Bronchial epithelial cell (primary cell): ENCODE measurements around the gene ADCY6. TPM values are rescaled to one million over a fixed set of nuclear protein-coding genes. Genes with fewer than 3 reads are reported as not detected.

Experiments
- DNase-seq: peaks from one replicate; pipeline ENCODE4 v3.0.0-alpha.2; 2010; ENCODE audit warnings: low read depth
- FAIRE-seq: peaks from 2 replicates; lab custom pipeline; 2011; peaks lifted over from hg19 to GRCh38; lab: Jason Lieb, UNC
- H3K27me3 ChIP-seq: 2 replicates; pipeline ENCODE4 v1.5.1; 2011; ENCODE audit warnings: low read length; ENCODE audit not compliant: control insufficient read depth, insufficient read depth
- H3K36me3 ChIP-seq: 2 replicates; pipeline ENCODE4 v1.5.1; 2011; ENCODE audit warnings: low read length; ENCODE audit not compliant: control insufficient read depth, insufficient read depth
- H3K4me3 ChIP-seq: 2 replicates; pipeline ENCODE4 v1.5.1; 2011; ENCODE audit warnings: mild to moderate bottlenecking, low read depth, low read length, control low read depth
- total RNA-seq: library from RNA; depleted of rRNA; stranded (reverse); fragments of >200 nt; gene quantifications from 2 replicates; pipeline ENCODE4 v1.2.1, GENCODE V29; 2014
- TF ChIP-seq, protein P1 (sequence below): IDR thresholded peaks from 2 replicates; pipeline ENCODE4 v1.5.1; 2011; ENCODE audit warnings: mild to moderate bottlenecking, moderate library complexity, low read length, control low read depth, inconsistent platforms; ENCODE audit not compliant: insufficient read depth, severe bottlenecking

Gene ADCY6
- total RNA-seq, 1 donor from 2014 or later, result 13.4 TPM

DNA sequence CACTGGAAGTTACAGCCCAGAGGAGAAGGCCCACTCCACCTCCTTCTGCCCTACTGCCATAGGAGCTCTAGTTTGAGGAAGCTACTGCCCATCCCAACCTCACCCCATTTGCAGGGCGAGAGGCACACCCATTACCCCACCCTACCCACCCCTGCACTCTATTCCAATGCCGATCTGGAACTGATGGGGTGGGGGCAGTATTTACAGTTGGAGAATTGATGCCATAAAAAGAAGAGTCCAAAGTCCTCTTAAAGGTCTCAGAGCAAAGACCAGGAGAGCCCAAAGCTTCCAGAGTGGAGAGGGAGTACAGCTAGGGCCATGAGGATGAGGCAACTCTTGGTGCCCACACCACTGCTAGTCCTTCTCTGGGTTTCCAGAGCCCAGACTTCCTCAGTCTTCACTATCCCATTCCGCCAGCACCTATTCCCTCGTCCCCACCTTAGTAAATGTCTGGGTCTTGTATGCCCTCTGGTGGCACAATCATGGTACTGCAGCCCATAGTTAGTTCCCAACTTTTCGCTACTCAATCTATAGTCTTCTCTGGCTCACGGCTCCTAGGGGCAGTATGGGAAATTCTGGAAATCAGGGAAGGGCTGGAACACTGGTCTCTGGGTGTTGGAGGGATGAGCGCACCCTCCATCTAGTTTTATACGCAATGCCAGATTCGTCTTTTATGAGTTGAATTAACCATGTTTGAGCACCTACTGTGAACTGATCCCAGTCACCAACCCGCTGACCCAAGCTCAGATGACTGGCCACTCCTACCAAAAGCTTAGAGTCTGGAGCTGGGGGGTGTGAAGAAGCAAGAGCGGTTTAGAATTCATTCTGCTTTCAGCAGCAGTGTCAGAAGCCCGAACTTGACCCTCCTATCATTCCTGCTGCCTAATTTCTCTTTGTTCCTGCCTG is 6.9 kb upstream of the ADCY6 start:
- FAIRE-seq, result peak; percentile 81
- DNase-seq, result peak; percentile 72
- TF ChIP-seq, protein P1, sequence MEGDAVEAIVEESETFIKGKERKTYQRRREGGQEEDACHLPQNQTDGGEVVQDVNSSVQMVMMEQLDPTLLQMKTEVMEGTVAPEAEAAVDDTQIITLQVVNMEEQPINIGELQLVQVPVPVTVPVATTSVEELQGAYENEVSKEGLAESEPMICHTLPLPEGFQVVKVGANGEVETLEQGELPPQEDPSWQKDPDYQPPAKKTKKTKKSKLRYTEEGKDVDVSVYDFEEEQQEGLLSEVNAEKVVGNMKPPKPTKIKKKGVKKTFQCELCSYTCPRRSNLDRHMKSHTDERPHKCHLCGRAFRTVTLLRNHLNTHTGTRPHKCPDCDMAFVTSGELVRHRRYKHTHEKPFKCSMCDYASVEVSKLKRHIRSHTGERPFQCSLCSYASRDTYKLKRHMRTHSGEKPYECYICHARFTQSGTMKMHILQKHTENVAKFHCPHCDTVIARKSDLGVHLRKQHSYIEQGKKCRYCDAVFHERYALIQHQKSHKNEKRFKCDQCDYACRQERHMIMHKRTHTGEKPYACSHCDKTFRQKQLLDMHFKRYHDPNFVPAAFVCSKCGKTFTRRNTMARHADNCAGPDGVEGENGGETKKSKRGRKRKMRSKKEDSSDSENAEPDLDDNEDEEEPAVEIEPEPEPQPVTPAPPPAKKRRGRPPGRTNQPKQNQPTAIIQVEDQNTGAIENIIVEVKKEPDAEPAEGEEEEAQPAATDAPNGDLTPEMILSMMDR, result peak; percentile 88
- H3K4me3 ChIP-seq, result no peak overlapping the region
- H3K36me3 ChIP-seq, result no peaks in the 10 kb centered on the region
- peaks cover 3% of the 10 kb centered on the region for H3K27me3 ChIP-seq

DNA sequence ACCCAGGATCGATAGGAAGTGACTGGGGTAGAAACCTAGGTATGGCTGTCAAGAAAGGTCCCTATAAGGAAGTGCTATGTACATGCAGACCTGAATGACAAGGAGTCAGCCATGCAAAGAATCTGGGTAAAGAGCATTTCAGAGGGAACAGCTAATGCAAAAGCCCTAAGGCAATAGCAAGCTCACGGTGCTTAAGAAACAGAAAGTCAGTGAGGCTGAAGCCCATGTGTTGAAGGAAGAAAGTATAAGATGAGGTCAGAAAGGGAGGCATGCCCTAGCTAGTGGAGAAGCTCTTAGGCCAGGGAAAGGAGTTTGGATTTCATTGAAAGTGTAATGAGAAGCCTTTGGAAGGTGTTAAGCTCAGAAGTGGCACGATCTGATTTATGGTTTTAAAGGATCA is 6.0 kb upstream of the ADCY6 start:
- Histone ChIP-seq H3K4me3 (no peak overlapping the region), H3K27me3 (no peaks in the 10 kb centered on the region), H3K36me3 (no peaks in the 10 kb centered on the region)
- DNase-seq (peak; percentile 96), FAIRE-seq (no peak)
- TF ChIP-seq, protein P1, result no peak

DNA sequence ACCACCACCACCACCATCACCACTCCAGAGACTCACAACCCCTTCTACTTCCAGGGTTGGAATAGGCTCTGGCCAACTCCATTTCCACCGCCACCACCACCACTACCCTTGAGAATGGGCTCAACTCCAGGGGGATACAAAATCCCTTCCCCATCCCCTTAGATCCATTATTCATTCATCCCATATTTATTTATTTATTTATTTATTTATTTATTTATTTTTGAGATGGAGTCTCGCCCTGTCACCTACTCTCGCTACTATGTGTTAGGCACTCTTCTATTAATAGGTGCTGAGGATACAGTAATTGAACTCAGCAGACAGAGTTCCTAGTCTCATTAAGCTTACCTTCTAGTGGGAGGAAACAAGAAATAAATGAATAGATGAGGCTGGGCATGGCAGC is 4.8 kb upstream of the ADCY6 start:
- DNase-seq (no peak), FAIRE-seq (no peak)

DNA sequence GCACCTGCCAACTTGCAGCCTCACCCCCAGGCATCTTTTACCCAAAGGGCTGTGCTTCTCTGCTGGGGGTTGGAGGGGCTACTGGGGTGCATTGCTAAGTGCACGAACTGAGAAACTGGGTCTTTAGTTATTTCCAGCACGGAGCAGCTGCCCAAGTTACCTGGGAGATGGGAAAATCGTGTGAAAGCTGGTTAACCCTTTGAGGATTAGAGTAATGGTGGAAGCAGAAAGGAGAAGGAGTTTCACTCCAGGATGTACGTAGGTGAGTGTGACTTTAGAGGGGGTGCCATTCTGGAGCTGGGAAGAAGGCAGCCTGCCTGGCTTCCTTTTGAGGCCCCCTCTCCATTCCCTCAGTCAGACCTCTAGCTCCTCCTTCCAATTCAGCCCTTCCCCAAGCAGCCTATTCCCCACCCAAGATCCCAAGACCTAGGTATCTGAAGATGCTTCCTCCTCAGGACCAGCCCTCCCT is 1.0 kb upstream of the ADCY6 start:
- H3K4me3 ChIP-seq, result no peak overlapping the region
- TF ChIP-seq, protein P1, result no peak
- no peaks in the 10 kb centered on the region for H3K27me3 ChIP-seq
- DNase-seq, result no peak
- no peak for FAIRE-seq
- no peaks in the 10 kb centered on the region for H3K36me3 ChIP-seq

More for the DNA sequence above, 4.8 kb upstream of the ADCY6 start:
- no peaks in the 10 kb centered on the region for H3K36me3 ChIP-seq
- no peak overlapping the region for H3K4me3 ChIP-seq
- no peaks in the 10 kb centered on the region for H3K27me3 ChIP-seq
- TF ChIP-seq, protein P1, result no peak

DNA sequence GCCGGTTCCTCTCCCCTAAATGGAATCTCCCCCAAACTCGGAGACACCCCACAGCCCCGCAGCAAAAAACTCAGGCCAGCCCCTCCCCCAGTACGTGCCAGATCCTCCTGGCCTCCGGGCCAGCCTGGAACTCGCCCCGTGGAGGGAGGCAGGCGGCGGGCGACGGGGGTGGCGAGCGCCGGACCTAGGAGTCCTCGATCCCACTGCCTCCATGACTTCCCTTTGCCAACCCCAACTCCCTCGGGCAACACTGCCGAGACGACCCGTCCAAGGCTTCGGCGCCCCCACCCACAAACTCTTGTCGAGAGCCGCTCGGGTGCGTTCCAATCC is 400 bp downstream of the ADCY6 start:
- DNase-seq, result no peak
- Histone ChIP-seq H3K27me3 (no peaks in the 10 kb centered on the region), H3K36me3 (no peaks in the 10 kb centered on the region), H3K4me3 (peak overlapping the region; percentile 88)
- TF ChIP-seq, protein P1, result no peak
- FAIRE-seq, result no peak
